Epithelial cell of esophagus (primary cell): ENCODE results near the gene EPN3.

Source experiments
- DNase-seq: peaks from one replicate; pipeline ENCODE4 v3.0.0; 2010; ENCODE audit warnings: low read depth
- H3K4me3 ChIP-seq: 2 replicates; pipeline ENCODE4 v1.5.1; 2011; ENCODE audit warnings: mild to moderate bottlenecking, low read length, control low read depth
- TF ChIP-seq, protein P1 (sequence below): IDR thresholded peaks from 2 replicates; pipeline ENCODE4 v1.5.1; 2011; ENCODE audit warnings: low read depth, mild to moderate bottlenecking, low read length, control low read depth, inconsistent platforms; ENCODE audit not compliant: insufficient read depth; ENCODE audit errors: missing control alignments

EPN3 gene

DNA sequence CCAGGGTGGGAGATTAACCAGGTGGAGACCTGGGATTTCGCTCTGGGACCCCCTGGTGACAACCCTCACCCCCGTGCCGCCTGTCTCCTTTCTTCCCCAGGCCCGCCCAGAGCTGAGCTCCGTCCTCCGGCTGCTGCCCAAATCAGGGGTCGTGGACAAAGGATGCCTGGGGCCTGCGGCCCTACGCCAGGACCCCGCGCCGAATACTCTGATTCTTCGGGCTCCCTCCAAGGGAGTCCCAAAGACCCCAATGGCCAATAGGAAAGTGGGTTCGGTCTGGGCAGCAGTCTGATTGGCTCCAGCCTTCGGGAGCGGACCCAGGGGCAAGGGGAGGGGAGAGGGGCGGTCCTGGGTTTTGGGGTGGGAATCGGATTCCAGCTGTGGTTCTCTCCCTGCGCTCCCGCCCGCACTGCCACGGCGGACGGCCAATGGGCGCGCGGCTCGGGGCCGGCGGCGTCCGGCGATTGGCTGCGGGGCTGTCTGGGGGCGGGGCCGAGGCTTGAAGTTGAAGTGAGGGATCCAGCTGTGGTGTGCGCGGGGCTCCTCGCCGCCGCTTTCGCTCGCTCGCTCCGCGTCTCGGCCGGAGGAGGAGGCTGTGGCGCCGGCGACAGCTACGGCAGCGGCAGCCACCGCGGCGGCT is 27.8 kb downstream of the EPN3 start, which contains the start of gene CACNA1G:
TSS of gene CACNA1G (plus strand) at position 531 of the 640 bp plus-strand sequence. CDS start 745 bp downstream, outside the sequence.
- TF ChIP-seq, protein P1, sequence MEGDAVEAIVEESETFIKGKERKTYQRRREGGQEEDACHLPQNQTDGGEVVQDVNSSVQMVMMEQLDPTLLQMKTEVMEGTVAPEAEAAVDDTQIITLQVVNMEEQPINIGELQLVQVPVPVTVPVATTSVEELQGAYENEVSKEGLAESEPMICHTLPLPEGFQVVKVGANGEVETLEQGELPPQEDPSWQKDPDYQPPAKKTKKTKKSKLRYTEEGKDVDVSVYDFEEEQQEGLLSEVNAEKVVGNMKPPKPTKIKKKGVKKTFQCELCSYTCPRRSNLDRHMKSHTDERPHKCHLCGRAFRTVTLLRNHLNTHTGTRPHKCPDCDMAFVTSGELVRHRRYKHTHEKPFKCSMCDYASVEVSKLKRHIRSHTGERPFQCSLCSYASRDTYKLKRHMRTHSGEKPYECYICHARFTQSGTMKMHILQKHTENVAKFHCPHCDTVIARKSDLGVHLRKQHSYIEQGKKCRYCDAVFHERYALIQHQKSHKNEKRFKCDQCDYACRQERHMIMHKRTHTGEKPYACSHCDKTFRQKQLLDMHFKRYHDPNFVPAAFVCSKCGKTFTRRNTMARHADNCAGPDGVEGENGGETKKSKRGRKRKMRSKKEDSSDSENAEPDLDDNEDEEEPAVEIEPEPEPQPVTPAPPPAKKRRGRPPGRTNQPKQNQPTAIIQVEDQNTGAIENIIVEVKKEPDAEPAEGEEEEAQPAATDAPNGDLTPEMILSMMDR = no peak
- H3K4me3 ChIP-seq = peak within 1 kb of the TSS; percentile 33
- DNase-seq = peak; percentile 87

DNA sequence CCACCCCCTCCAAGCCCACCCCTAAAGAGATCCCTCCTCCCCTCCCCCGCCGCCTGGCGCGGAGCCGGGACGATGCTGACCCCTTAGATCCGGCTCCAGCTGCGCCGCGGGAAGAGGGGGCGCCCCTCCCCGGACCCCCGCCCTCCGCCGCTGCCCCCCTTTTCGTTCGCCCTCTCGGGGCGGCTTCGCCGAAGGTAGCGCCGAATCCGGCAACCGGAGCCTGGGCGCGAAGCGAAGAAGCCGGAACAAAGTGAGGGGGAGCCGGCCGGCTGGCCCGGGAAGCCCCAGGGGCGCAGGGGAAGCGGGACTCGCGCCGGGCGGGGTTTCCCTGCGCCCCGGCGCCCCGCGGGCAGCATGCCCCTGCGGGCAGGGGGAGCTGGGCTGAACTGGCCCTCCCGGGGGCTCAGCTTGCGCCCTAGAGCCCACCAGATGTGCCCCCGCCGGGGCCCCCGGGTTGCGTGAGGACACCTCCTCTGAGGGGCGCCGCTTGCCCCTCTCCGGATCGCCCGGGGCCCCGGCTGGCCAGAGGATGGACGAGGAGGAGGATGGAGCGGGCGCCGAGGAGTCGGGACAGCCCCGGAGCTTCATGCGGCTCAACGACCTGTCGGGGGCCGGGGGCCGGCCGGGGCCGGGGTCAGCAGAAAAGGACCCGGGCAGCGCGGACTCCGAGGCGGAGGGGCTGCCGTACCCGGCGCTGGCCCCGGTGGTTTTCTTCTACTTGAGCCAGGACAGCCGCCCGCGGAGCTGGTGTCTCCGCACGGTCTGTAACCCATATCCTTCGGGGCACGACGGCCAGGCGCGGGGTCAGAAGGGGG is 28.6 kb downstream of the EPN3 start:
- no peak overlapping the region for H3K4me3 ChIP-seq
- DNase-seq = no peak
- TF ChIP-seq, protein P1 = no peak

DNA sequence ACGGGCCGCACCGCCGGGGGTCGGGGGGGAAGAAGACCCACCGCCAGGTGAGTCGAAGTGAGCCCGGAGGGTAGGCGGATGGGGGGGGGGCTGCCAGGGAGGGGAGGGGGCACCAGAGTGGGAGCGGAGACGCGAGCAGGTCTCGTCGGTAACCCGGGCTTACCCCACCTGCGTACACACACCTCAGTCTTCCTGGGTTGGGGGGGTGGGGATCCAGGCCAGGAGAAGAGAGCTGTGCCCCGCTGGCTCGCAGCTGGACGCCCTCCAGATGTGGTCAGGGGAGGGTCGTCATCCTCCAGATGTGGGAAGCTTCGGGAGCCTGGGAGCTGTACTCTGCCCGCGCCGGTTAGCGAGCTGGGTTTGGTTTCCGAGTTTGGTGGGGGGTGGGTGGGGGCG is 29.2 kb downstream of the EPN3 start:
- TF ChIP-seq, protein P1 = no peak
- no peak for DNase-seq
- H3K4me3 ChIP-seq = no peak overlapping the region

DNA sequence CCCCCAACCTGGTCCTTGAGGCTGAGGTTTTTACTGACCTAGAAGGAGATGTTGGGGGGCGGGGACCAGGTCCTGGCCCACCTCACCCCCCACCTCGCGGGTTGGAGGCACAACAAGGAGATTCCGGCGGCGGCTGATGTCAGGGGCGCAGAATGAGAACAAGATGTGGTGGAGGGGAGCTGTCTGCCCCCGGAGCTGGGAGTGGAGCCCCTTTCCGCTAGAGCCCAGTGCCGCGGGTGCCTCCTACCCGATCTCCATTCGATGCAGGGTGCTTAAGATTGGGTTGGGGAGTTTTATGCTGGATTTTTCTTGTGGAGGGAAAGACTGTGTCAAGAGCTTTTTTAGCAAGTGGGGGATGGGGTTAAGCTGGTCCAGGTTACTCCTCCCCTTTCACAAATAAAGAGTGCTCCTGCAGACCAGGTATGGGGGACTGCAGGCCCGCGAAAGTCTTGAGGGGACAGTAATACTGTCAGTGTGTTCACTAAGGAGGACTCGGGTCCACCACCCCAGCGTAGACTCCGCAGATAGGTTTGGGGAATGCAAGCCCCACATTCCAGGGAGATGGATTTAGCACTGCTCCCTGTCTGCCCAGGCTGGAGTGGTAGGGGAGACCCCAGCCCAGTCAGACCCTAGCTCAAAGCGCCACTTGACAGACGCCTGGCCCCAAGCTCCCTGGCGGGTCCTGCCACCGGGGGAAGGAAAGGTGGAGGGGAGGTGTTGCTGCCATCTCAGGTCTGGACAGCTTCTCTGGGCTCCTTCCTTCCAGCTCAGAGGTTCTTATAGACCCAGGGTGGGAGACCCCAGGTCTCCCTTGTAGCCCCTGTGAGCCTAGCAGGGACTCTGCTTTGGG is 29.9 kb downstream of the EPN3 start:
- DNase-seq = no peak
- H3K4me3 ChIP-seq = no peak overlapping the region
- TF ChIP-seq, protein P1 = no peak

DNA sequence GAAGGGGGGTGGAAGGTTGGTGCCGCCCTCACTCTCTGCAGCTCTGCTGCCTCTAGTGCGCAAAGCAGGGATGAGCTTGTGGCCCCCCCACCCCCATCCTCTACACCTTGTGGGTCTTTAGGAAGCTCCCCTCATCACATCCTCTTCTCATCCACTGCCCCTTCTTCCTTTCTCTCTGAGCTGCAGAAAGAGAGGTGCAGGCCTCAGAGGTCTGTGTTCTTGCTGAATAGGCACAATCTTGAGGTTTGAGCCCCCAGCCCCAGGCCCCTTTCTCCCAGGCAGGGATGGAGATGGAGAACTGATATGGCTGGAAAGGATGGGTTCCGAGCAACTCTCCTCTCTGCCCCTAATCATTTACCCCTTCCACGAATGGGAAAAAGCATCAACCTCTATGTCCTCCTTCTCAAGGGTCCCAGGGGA is 30.6 kb downstream of the EPN3 start:
- TF ChIP-seq, protein P1 = no peak
- DNase-seq = no peak
- no peak overlapping the region for H3K4me3 ChIP-seq

DNA sequence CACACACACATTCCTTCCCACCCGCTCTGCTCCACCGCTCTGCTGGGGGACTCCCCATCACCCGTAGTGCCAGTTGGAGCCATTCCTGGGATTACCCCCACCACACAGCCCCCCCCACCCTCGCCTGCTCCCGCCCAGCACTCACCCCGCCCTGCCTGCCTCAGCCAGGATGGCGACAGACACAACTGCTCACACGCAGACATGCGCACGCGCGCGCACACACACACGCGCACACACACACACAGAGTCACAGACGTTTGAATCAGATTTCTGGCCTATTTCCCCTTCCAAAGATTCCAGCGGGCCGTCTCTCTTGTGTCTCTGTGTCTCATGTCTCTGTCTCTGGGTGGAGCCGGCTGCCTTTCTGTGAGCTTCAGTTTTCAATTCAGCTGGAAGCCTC is 32.4 kb downstream of the EPN3 start:
- peak; percentile 37 for DNase-seq
- no peak overlapping the region for H3K4me3 ChIP-seq

More for the DNA sequence above, 32.4 kb downstream of the EPN3 start:
- TF ChIP-seq, protein P1 = no peak
